RPMI7951 (cell line): ENCODE data around the gene MAP4K4. TPM values are rescaled to one million over a fixed set of nuclear protein-coding genes. Genes with fewer than 3 reads are reported as not detected.
A peak's percentile ranks its signal among the peaks of the same experiment; 100 is the strongest.
"Not testable (repeated sequence)": the region's sequence is repeated elsewhere in the genome, so short reads cannot be mapped to it uniquely, and the experiment has no call there.

Source experiments
- DNase-seq: peaks from one replicate; pipeline ENCODE4 v3.0.0-alpha.2; 2012; ENCODE audit warnings: low read depth
- total RNA-seq: library from RNA; depleted of rRNA; stranded (reverse); fragments of >200 nt; shearing (Covaris generic); gene quantifications from 2 replicates; pipeline ENCODE4 v1.2.3, GENCODE V29; 2014

MAP4K4 gene
- total RNA-seq, 1 experiment from 2014 or later, result 77.5 TPM

DNA sequence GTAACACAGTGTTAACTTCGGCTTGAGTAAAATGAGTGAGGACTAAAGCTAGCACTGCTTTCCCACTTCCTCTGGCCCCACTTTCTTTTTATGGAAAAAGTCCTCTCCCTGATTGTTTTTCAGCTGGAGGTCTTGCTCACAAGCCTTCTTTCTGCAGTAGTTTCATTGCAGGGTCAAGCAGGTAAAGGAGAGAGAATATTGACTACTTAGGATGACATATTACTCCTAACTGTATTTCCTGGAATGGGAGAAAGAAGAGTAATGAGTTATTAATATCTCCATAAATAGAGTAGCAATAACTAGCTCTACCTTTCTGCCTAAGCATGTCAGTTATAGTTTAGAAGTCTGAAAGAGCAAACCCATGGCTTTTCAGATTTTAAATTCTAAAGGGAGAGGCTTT, 45.0 kb downstream of the MAP4K4 start:
- no peak for DNase-seq

DNA sequence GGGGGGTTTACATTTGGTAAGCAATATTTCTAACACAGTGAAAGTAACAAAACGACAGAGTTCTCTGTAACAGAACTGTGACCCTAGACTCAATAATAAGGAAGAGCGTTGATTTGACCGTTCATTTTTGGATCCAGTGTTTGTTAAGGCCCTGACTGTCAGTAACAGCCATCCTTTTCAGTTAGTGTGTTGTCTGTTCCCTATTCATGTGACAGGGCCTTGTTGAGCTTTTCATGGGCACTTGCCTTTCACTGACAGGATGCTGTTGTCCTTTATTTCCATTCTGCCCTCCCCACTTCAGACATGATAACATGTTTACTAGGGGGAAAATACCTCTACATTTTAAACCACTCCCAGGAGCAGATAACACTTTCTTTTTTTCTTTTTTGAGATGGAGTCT, 45.8 kb downstream of the MAP4K4 start:
- DNase-seq, result no peak

DNA sequence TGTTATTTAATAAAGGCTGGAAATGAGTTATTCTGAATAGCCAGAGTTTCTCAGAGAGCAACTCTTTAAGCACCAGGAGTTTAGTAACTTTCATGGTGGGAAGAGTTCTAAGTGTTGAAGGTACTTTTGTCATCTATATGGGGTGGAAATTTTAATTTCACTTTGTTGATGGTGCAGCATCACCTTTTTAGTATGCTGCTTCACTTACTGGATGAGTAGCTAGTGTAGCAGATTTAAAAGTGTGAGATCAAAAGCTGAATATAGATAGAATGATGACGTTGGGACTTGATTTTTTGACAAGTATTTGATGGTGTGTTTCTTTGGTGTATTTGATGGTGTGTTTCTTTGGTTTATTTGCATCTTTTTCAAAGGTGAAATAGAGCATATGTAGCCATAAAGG, 47.3 kb downstream of the MAP4K4 start:
- DNase-seq, result no peak

DNA sequence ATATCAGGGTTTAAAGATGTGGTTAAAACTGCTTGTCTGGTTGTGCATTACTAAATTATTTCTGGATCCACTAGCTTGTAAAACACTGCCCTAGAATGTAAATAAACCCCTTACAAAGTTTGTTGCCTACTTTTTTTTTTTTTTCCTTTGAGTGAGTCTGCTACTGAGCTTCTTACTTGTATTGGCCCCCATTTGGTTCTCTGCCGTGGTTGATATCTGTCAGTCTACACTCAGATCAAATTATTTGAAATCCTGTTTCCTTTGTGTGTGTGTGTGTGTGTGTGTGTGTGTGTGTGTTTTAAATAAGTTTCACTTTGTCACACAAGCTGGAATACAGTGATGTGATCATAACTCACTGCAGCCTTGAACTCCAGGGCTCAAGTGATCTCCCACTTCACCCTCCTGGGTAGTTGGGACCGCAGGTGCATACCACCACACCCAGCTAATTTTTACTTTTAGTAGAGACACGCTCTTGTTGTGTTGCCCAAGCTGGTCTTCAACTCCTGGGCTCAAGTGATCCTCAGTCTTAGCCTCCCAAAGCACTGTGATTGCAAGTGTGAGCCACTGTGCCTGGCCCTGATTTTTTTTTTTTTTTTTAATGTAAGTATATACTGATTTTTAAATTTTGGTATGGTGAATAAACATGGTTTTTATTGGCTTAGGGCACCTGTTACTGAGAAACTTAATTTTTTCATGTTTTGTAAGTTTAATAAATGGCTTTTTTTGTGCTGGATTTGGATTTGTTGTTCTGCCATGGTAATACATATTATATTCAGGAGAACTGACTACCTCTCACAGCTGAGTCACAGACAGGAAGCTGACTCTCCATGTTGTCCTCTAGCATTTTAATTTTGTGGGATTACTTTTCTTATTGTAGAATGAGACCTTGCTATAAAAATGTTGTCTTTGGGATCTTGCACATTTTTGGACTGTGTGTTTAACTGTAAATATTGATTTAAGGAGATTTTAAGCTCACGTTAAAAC, 48.5 kb downstream of the MAP4K4 start:
- DNase-seq, result peak; percentile 66

DNA sequence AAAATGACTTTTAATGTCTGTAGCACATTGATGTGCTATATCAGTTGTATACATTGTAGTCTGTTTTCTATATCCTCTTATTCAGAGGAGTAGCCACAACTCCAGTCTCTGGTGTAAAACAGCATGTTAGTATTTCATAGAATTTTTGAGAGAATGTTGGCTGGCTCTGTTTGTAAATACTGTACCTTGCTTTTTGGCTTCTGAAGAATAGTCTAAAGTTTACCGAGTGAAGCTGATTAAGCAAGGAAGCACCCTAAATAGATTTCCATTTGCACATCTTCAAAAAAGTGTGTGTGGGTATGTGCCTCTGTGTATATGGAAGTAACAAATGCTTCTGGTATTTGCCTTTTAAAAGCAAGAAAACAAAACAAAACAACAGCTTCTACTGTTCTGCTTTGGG, 50.5 kb downstream of the MAP4K4 start:
- no peak for DNase-seq

DNA sequence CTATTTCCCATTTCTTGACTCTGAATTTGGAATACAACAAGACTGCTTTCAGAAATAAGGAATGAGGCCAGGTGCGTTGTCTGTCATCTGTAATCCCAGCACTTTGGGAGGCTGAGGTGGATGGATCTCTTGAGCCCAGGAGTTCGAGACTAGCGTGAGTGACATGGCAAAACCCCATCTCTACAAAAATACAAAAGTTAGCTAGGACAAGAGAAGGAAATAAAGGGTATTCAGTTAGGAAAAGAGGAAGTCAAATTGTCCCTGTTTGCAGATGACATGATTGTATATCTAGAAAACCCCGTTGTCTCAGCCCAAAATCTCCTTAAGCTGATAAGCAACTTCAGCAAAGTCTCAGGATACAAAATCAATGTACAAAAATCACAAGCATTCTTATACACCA, 51.0 kb downstream of the MAP4K4 start:
- not testable (repeated sequence) for DNase-seq

DNA sequence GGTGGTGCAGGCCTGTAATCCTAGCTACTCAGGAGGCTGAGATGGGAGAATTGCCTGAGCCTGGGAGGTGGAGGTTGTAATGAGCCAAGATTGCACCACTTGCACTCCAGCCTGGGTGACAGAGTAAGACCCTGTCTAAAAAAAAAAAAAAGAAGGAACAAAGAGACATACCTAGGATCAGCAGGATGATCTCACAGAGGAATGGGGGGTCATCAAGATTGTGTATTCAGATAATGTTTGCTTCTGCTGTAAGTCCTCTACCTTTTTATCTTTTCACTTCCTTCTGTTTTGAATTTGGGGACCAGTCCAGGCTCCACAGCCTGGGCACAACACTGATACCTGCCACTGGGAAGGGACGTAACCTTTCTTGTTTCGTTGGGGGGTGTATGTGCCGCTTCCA, 53.2 kb downstream of the MAP4K4 start:
- DNase-seq, result no peak

DNA sequence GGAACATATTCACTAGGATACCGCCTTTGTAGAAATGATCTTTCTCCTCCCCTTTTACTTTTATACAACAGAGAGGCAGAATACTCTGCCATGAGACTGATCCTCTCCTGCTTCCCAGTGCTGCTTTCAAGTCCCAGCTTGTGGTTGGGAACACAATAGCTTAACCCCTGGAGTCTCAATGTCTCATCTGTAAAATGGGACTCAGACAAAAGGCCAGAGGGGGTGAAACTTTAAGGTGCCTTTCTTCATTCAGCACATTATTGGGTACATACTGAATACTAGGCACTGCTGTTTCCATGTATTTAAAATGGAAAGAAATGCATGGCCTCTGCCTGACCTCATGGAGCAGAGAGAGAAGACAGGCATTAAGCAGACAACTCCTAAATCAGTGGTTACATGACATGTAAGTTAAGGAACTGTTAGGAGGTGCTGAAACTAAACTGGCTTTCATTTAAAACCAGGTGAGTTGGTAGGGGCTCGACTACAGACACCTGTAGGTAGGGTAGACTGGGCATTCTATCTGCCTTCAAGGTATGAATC, 53.8 kb downstream of the MAP4K4 start:
- no peak for DNase-seq

DNA sequence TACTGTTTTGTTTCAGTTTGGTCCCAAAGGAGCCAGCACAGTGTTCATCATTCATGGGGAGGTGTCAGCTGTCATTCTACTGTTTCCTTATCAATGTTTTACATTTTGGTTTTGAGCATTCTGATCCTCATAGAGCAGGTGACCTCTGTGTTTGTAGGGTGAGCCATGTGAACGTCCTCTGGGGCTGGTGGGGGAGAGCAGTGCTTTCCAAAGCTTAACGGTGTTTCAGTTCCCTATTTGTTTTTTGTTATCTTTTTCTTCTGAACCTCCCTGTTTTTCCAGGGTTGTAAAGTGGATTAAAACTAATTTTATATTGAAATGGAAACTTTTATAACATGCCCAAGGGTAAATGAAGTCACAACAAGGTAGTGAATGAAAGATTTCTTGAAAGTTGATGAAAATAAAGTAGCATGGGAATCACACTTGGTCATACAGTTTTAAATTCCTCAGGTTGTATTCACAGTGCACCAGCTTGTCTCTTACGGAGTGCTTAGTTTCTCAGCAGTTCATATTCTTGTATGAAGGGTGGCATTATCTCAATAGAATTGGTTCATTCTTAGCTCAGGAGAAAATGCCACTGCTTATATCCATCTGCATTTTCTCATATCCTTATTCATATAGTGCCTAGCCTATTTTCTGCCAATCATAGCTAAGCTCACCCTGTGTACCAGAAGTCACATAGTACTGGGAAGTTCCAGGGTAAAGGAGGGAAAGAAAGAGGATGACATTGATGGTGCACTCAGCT, 54.5 kb downstream of the MAP4K4 start:
- DNase-seq, result no peak

DNA sequence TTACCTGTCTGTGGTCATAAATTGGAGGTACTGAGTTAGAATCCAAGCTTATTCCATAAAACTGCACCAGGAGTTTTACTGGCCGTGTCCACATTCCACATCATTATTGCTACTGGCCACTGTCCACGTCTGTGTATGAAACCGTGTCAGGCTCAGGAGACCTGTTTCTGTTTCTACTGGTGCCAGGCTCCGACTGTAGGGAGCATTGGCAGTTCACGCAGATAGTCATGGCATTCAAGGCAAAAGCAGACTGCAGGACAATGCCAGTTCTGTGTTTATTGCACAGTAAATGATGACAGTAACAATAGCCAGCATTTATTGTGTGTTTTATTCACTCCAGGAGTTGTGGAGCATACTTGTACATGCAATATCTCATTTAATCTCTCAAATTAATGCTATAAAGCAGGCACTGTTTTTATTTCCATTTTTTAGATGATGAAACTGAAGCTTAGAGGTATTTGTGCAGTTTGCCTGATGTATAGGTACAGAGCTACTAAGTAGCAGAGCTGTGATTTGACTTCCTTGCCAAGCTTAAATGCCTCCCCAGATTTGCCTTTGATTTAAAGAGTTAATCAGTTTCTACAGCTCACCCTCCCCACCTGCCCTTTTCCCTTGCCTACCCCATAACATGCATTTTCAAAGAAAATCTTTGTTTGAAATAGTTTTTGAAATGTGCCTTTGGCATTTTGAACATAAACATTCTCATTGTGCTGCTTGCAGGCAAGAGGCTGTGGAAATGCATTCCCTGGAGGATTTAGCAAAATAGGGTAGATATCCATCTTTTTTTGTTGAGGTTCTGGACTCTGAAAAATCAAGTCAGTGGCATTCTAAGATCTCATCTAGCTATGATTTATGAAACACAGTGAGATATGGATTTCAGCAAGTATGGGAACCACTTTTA, 55.5 kb downstream of the MAP4K4 start:
- no peak for DNase-seq

DNA sequence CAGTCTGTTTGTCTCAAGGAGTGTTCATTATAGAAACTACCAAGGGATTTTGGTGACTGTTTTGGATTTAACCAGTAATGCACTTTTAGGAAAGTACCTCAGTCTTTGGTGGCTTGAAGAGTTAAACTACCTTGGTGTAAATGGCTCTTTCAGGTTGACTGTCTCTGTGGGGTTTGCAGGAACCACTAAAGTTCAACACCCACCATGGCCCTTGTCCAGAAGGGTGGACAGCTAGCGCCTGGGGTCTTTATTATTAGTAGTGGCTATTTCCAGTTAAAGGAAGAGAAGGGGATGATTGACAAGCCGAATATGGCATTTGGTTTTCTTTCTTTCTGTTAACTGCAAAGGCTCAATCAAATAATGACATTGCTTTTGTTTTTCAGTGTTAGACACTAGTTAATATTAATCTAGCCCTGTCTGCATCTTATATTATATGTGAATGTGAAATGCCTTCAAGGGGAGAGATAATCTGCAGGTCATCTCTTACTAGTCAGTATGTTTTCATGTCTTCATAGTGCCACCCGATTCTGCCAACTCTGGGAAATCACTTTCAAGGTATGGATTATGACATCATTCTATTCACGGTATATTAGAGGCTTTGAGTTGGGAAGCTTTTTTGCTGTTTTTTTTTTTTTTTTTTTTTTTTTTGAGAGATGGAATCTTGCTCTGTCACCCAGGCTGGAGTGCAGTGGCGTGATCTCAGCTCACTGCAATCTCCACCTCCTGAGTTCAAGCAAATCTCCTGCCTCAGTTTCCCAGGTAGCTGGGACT, 56.4 kb downstream of the MAP4K4 start:
- DNase-seq, result no peak

DNA sequence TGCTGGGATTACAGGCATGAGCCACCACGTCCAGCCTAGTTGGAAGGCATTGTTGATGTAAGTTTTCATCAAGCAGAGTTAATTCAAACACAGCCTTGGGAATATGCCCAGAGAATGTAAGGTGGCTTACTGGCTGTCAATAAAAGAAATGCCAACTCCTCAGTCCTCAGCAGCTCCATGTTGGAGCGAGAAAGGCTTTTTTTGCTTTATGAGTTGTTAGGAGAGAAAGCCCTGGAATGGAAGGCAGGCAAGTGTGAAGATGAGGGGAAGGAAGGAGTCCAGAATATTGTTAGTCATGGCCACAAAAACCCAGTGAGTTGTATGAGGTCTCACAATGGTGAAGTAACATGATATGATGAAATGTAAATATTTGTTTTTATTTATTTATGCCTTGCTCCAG, 57.1 kb downstream of the MAP4K4 start:
- DNase-seq, result peak; percentile 55

DNA sequence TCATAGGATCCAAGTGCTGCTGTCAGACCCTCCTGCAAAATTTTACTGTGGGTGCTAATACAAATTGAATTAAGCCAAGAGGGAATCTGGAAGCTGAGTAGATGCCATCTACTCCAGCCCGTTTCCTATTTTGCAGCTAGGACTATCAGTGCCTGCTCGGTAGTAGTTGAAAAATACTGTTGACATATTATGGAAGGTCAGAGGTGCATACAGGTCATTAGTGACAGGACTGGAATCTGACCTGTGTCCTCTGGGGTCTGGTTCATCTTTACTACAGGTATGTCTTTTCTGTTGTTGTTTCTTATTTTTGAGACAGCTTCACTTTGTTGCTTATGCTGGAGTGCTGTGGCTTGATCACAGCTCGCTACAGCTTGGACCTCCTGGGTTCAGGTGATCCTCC, 58.8 kb downstream of the MAP4K4 start:
- DNase-seq, result no peak

DNA sequence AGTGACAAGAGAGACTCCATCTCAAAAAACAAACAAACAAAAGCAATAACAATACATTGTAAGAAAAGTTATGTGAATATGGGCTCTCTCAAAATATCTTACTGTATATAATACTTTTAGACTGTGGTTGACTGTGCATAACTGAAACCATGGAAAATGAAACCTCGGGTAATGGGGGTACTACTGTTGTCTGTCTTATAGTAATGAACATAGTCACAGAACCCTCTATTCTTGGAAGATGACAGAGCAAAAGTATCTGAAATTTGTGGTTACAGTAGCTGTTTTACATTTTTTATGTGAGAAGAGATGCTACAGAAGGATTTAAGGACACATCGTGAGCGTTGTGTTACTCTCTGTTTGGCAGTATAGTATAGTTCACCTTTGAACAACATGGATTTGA, 60.5 kb downstream of the MAP4K4 start:
- peak; percentile 48 for DNase-seq

DNA sequence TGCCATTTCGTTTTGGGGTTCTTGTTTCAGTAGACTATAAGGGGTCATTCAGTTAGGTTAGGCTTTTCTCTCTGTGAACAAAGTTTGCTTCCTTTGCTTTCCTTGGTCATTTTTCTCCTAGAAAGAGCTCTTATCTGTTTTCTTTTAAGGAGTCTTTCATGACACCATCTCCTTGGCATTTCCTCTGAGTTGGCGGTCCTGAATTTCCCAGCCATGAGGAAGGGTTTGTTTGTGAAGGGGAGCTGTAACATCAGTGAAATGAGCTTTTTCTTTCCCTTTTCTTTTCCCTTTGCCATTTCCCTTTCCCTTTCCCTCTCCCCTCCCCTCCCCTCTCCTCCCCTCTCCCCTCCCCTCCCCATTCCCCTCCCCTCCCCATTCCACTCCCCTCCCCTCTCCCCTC, 61.7 kb downstream of the MAP4K4 start:
- DNase-seq, result peak; percentile 89

DNA sequence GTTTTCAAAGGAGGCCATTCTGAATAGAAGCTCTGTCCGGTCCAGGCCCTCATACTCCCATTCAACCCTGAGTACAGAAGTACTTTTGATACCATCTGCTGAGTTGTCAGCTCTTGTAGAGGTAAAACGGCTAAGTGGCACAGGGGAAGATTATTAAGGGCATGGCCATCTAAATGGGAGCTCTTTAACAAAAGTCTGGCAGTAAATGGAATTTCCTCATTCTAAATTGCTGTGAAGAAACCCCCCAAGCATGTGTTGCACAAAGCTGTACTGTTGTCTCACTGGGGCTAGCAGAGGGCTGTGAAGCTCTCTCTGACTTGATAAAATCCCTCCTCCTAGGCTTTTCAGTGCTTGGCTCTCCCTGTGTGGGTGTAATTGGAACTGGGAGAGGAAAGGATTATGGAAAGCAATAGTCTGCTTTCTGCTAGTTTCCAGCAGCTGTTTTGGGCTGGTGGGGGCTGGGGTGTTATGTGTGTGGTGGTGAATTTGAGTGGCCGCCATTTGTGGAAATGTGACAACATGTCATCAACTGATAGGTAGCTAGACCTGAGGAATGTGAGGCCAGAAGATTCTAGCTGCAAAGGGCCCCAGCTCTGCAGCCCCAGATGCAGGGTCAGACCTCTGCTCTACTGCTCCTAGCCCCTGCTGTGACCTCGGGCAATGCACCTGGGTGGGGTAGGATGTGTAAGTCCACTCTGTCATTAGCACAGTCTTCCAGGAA, 65.1 kb downstream of the MAP4K4 start:
- peak; percentile 64 for DNase-seq

DNA sequence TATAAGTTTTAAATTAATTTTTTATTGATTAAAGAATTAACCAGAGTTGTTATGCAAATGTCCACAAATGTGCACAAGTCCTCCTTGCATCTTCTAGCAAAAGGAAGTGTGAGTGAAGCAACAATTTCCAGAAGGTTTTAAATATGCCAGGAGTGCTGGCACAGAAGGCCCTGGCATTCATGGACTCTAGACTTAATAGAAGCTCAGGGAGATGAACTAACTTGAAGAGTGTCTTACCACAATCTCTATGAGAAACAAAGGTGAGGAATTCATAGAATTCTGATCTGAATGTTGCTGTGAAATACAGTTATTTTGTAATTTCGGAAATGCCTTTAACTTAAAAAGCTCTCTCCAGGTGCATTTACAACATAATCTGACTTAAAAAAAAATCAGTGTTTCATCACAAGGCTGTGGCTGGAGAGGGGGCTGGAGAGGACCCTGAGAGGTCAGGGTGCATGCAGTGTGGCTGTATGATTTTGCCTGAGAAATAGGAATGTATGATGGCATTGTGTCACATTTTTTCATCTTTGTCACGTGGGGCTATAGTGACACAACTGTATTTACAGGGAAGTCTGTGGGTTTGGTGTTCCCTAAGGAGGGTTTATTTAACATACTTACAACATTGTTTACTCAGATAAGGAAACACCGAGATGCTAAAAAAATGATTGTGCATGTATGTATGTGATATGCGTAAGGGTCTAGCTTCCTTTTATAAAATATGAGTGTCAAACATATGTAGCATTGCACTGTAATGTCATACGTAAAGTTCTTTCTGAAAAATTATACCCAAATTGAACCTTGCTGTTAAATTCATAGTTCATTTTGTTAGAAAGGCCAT, 66.2 kb downstream of the MAP4K4 start:
- DNase-seq, result no peak

DNA sequence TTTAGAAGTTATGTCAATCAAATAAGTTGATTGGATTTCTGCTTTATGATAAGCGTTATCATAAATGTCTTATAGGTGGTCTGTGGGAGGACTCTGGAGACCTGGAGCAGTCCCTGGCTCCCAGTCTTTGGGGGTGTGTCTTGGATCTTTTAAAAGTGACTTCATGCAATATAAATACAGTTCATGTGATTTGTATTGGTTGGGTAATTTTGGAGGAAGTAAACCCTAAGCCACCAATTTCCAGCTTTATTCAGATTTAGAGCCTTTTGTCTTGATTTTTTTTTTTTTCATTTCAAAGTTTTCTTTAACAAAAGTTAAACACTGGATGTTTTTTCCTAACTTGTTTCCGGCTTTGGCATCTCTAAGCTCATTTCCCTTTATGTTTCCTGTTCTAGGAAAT, 68.8 kb downstream of the MAP4K4 start:
- DNase-seq, result no peak
